H1 (cell line): ENCODE measurements around the gene RNF133. TPM values are rescaled to one million over a fixed set of nuclear protein-coding genes. Genes with fewer than 3 reads are reported as not detected.

Experiments
- CTCF ChIA-PET: fragments of 300-600 bp; sonication (Branson Sonifier 250); formaldehyde crosslinking; loops from one replicate; lab custom pipeline; 2021; ENCODE audit not compliant: partially characterized antibody; lab: Charles Lee
- POLR2A ChIA-PET: fragments of 300-600 bp; sonication (Branson Sonifier 250); formaldehyde crosslinking; loops from one replicate; lab custom pipeline; 2021; ENCODE audit warnings: inconsistent platforms; ENCODE audit not compliant: partially characterized antibody; lab: Charles Lee
- DNase-seq, 2 experiments: peaks; one replicate each; pipeline versions ENCODE4 v3.0.0 to v3.0.0-alpha.2; 2010 to 2022; ENCODE audit warnings: low spot score in 2 of 2, low read depth in 1 of 2, mixed read lengths in 1 of 2
- FAIRE-seq: peaks from 2 replicates; lab custom pipeline; 2011; peaks lifted over from hg19 to GRCh38; lab: Jason Lieb, UNC
- H2AFZ ChIP-seq: 2 replicates; pipeline ENCODE4 v1.8.1; 2012; ENCODE audit warnings: low read length, inconsistent platforms
- H2AK5ac ChIP-seq: 2 replicates; pipeline ENCODE4 v1.6.1; 2013; ENCODE audit warnings: low read depth, low read length
- H2BK120ac ChIP-seq: replicated peaks from 2 replicates; pipeline ENCODE3; 2013; ENCODE audit warnings: low read depth, low read length, inconsistent platforms
- H2BK12ac ChIP-seq: 2 replicates; pipeline ENCODE4 v1.6.1; 2013; ENCODE audit warnings: low read depth, low read length
- H2BK15ac ChIP-seq: 2 replicates; pipeline ENCODE4 v1.6.1; 2013; ENCODE audit warnings: low read length
- H2BK20ac ChIP-seq: 2 replicates; pipeline ENCODE4 v1.6.1; 2013; ENCODE audit warnings: low read length
- H2BK5ac ChIP-seq: 2 replicates; pipeline ENCODE4 v1.6.1; 2013; ENCODE audit warnings: low read depth, low read length
- H3K14ac ChIP-seq: 2 replicates; pipeline ENCODE4 v1.6.1; 2013; ENCODE audit warnings: inconsistent platforms; ENCODE audit not compliant: insufficient read length
- H3K18ac ChIP-seq: 2 replicates; pipeline ENCODE4 v1.6.1; 2013; ENCODE audit warnings: low read length; ENCODE audit errors: extremely low read depth
- H3K23ac ChIP-seq: 2 replicates; pipeline ENCODE4 v1.6.1; 2013; ENCODE audit warnings: inconsistent platforms; ENCODE audit not compliant: insufficient read length
- H3K23me2 ChIP-seq: 2 replicates; pipeline ENCODE4 v1.6.1; 2013; ENCODE audit warnings: low read depth, low read length
- H3K27ac ChIP-seq: 2 replicates; pipeline ENCODE4 v1.6.1; 2011; ENCODE audit warnings: low read depth, low read length, inconsistent platforms
- H3K27me3 ChIP-seq, 4 experiments: replicated peaks in 1 of 4; 1 replicate in 1 of 4; 2 replicates in 3 of 4; pipeline versions ENCODE4 v1.6.1 to v1.8.1; 2011 to 2013; ENCODE audit warnings: low read length in 3 of 4, mild to moderate bottlenecking in 3 of 4, inconsistent platforms in 2 of 4, mixed read lengths in 2 of 4, moderate library complexity in 1 of 4; ENCODE audit not compliant: control insufficient read depth in 3 of 4, insufficient read depth in 3 of 4; ENCODE audit errors: extremely low read depth in 1 of 4
- H3K36me3 ChIP-seq, 4 experiments: 2 replicates each; pipeline versions ENCODE4 v1.6.1 to v1.8.1; 2011 to 2013; ENCODE audit warnings: mild to moderate bottlenecking in 4 of 4, low read length in 3 of 4, moderate library complexity in 2 of 4, control low read depth in 1 of 4, inconsistent platforms in 1 of 4; ENCODE audit not compliant: insufficient read depth in 4 of 4, control insufficient read depth in 2 of 4
- H3K4ac ChIP-seq: replicated peaks from 2 replicates; pipeline ENCODE3; 2013; ENCODE audit warnings: low read length, low read depth, mixed read lengths, inconsistent platforms; ENCODE audit not compliant: insufficient read length
- H3K4me1 ChIP-seq, 4 experiments: replicated peaks in 1 of 4; 1 replicate in 1 of 4; 2 replicates in 3 of 4; pipeline versions ENCODE4 v1.6.1 to v1.8.1; 2011 to 2013; ENCODE audit warnings: low read length in 3 of 4, inconsistent platforms in 2 of 4, mixed read lengths in 1 of 4; ENCODE audit not compliant: insufficient read depth in 4 of 4, control insufficient read depth in 3 of 4
- H3K4me2 ChIP-seq, 2 experiments: 2 replicates each; pipeline versions ENCODE4 v1.6.1 to v1.8.1; 2011 to 2013; ENCODE audit warnings: low read depth in 2 of 2, low read length in 2 of 2, control low read depth in 1 of 2, inconsistent platforms in 1 of 2, mild to moderate bottlenecking in 1 of 2; ENCODE audit not compliant: insufficient read depth in 1 of 2
- H3K4me3 ChIP-seq, 4 experiments: fragments of 200-600, 300-600 bp in 1 of 4; sonication (generic), shearing (Covaris generic), sonication (Bioruptor Twin) in 1 of 4; 2 replicates each; pipeline versions ENCODE4 v1.5.1 to v1.8.1; 2011 to 2016; ENCODE audit warnings: low read length in 4 of 4, low read depth in 3 of 4, control low read depth in 2 of 4, inconsistent platforms in 2 of 4, mild to moderate bottlenecking in 2 of 4, mixed read lengths in 1 of 4, moderate library complexity in 1 of 4; ENCODE audit not compliant: insufficient read depth in 2 of 4; ENCODE audit errors: extremely low read depth in 1 of 4
- H3K56ac ChIP-seq: replicated peaks from 2 replicates; pipeline ENCODE3; 2013; ENCODE audit warnings: low read depth, mild to moderate bottlenecking, mixed read lengths, low read length, inconsistent platforms; ENCODE audit not compliant: insufficient read length
- H3K79me1 ChIP-seq: 2 replicates; pipeline ENCODE4 v1.6.1; 2013; ENCODE audit warnings: low read depth, low read length, control low read depth
- H3K79me2 ChIP-seq, 2 experiments: 2 replicates each; pipeline versions ENCODE4 v1.6.1 to v1.8.1; 2012 to 2013; ENCODE audit warnings: low read length in 2 of 2, mild to moderate bottlenecking in 2 of 2, inconsistent platforms in 1 of 2; ENCODE audit not compliant: insufficient read depth in 2 of 2, control insufficient read depth in 1 of 2
- H3K9ac ChIP-seq, 4 experiments: replicated peaks in 1 of 4; 1 replicate in 1 of 4; 2 replicates in 3 of 4; pipeline versions ENCODE4 v1.6.1 to v1.8.1; 2011 to 2013; ENCODE audit warnings: low read depth in 3 of 4, low read length in 3 of 4, control low read depth in 2 of 4, mild to moderate bottlenecking in 2 of 4, moderate library complexity in 2 of 4, inconsistent platforms in 1 of 4; ENCODE audit errors: extremely low read depth in 1 of 4
- H3K9me3 ChIP-seq, 2 experiments: 2 replicates each; pipeline versions ENCODE4 v1.6.1 to v1.8.1; 2012 to 2013; ENCODE audit warnings: mild to moderate bottlenecking in 2 of 2, moderate library complexity in 2 of 2, control low read depth in 1 of 2, inconsistent platforms in 1 of 2, low read depth in 1 of 2, low read length in 1 of 2, mixed read lengths in 1 of 2; ENCODE audit not compliant: insufficient read depth in 2 of 2
- H4K20me1 ChIP-seq, 2 experiments: replicated peaks in 1 of 2; 2 replicates each; pipeline versions ENCODE3 to v1.8.1; 2011 to 2013; ENCODE audit warnings: inconsistent platforms in 2 of 2, low read length in 2 of 2, mild to moderate bottlenecking in 1 of 2; ENCODE audit not compliant: insufficient read depth in 2 of 2, control insufficient read depth in 1 of 2
- H4K5ac ChIP-seq: 2 replicates; pipeline ENCODE4 v1.6.1; 2013; ENCODE audit warnings: low read length, low read depth, mixed read lengths, inconsistent platforms; ENCODE audit not compliant: insufficient read length
- H4K8ac ChIP-seq: 2 replicates; pipeline ENCODE4 v1.8.0; 2013; ENCODE audit warnings: mild to moderate bottlenecking, moderate library complexity, low read length, inconsistent platforms; ENCODE audit not compliant: insufficient read depth; ENCODE audit errors: extremely low read depth
- H4K91ac ChIP-seq: replicated peaks from 2 replicates; pipeline ENCODE3; 2013; ENCODE audit warnings: low read length, mixed read lengths, inconsistent platforms; ENCODE audit not compliant: insufficient read length
- BCL11A ChIP-seq, 2 experiments: IDR thresholded peaks; one replicate each; pipeline ENCODE4 v1.6.1; 2011; ENCODE audit warnings: low read depth in 2 of 2, low read length in 2 of 2, mild to moderate bottlenecking in 2 of 2
- CREB1 ChIP-seq: IDR thresholded peaks from 2 replicates; pipeline ENCODE4 v1.6.1; 2012; ENCODE audit warnings: inconsistent platforms
- HDAC6 ChIP-seq: IDR thresholded peaks from one replicate; pipeline ENCODE4 v1.7.1; 2012; ENCODE audit warnings: low read depth, mild to moderate bottlenecking, inconsistent platforms, low read length, moderate library complexity
- MAFK ChIP-seq: IDR thresholded peaks from 2 replicates; pipeline ENCODE4 v1.6.1; 2012; ENCODE audit warnings: low read depth, mild to moderate bottlenecking, improper control_type of control experiment, low read length
- POLR2A ChIP-seq, 2 experiments: IDR thresholded peaks; 1 replicate in 1 of 2; 2 replicates in 1 of 2; pipeline ENCODE4 v1.6.1; 2011; ENCODE audit warnings: low read depth in 2 of 2, low read length in 2 of 2, mild to moderate bottlenecking in 2 of 2; ENCODE audit errors: control extremely low read depth in 1 of 2
- POU5F1 ChIP-seq: IDR thresholded peaks from 2 replicates; pipeline ENCODE4 v1.6.1; 2011; ENCODE audit warnings: low read depth, mild to moderate bottlenecking, low read length, moderate library complexity
- SP1 ChIP-seq: IDR thresholded peaks from 2 replicates; pipeline ENCODE4 v1.6.1; 2011; ENCODE audit warnings: low read depth, low read length
- TAF1 ChIP-seq: IDR thresholded peaks from 2 replicates; pipeline ENCODE4 v1.6.1; 2011; ENCODE audit warnings: mild to moderate bottlenecking, low read depth, low read length
- USF2 ChIP-seq: IDR thresholded peaks from 2 replicates; pipeline ENCODE4 v1.6.1; 2011; ENCODE audit warnings: low read length, improper control_type of control experiment
- WGBS, 2 experiments: shearing (Covaris generic) in 1 of 2; methylation state at CpG; one replicate each; pipeline versions ENCODE4 v1.1.6 to v1.1.7; 2013 to 2015; ENCODE audit warnings: low lambda C conversion rate in 2 of 2, mixed read lengths in 2 of 2, inconsistent platforms in 1 of 2, low coverage in 1 of 2, missing lambda C conversion rate in 1 of 2; ENCODE audit not compliant: insufficient replicate concordance in 2 of 2, insufficient coverage in 1 of 2, insufficient read length in 1 of 2; ENCODE audit errors: extremely low coverage in 1 of 2, missing lambda C conversion rate in 1 of 2; 5-methylcytosine and 5-hydroxymethylcytosine counted together
- polyA plus RNA-seq, 7 experiments: library from polyadenylated mRNA; depleted of rRNA in 3 of 7; stranded (reverse) in 5 of 7; unstranded in 2 of 7; fragments of >200 nt in 5 of 7; fragments of 200-250 nt in 2 of 7; gene quantifications; 1 replicate in 5 of 7; 2 replicates in 1 of 7; 4 replicates in 1 of 7; pipeline versions ENCODE4 v1.2.1 to v1.2.3, GENCODE V29; 2011 to 2013; ENCODE audit warnings: missing spikeins in 2 of 7, mixed read lengths in 2 of 7
- total RNA-seq: library from RNA; stranded (reverse); fragmentation: NEBNext Ultra II Directional; extraction: Animal tissue kit (Norgen Biotek cat#: 25700); gene quantifications from 2 replicates; pipeline ENCODE4 v1.2.1, GENCODE V29; 2021

Gene RNF133
- total and polyA plus RNA-seq, 2 of the 8 experiments (the other 6 are each of a cell fraction or from before 2014, with no cell fraction given) = 0.09 to 0.39 TPM

- Histone ChIP-seq H2BK120ac (no peak overlapping the region), H2BK12ac (no peak overlapping the region), H2BK15ac (no peak overlapping the region), H3K36me3 (no peaks in the 10 kb centered on the region), H4K91ac (no peak overlapping the region), H2AFZ (no peak overlapping the region), H4K8ac (no peak overlapping the region), H3K23ac (no peak overlapping the region), H3K27me3 (no peaks in the 10 kb centered on the region), H3K14ac (no peak overlapping the region), H3K9ac (no peak overlapping the region), H3K23me2 (no peaks in the 10 kb centered on the region), H3K9me3 (no peaks in the 10 kb centered on the region), H3K4ac (no peak overlapping the region), H4K20me1 (no peaks in the 10 kb centered on the region), H3K56ac (no peak overlapping the region), H3K18ac (no peak overlapping the region), H3K4me1 (no peaks in the 10 kb centered on the region), H3K79me1 (no peaks in the 10 kb centered on the region), H3K27ac (no peak overlapping the region), H3K4me3 (no peak overlapping the region), H2AK5ac (no peak overlapping the region), H3K79me2 (no peaks in the 10 kb centered on the region), H2BK20ac (no peak overlapping the region), H4K5ac (no peak overlapping the region), H2BK5ac (no peak overlapping the region), H3K4me2 (no peak overlapping the region)
- DNase-seq (no peak), FAIRE-seq (no peak)
- CTCF ChIA-PET = interaction anchor here (1.0 to 1.2 kb wide), 3 partner anchors 16 to 93 kb away, joined by 3 to 4 read pairs (median 3); no protein-coding TSS in a partner anchor
- TF ChIP-seq SP1 (no peak), MAFK (no peak), TAF1 (no peak), POLR2A (IDR thresholded peaks at IDR 0.05; ENCODE audit: control extremely low read depth in 1 of 2, low read depth in 2 of 2, low read length in 2 of 2) (no peak), HDAC6 (no peak), POU5F1 (no peak), BCL11A (IDR thresholded peaks at IDR 0.05; ENCODE audit: low read depth in 2 of 2, low read length in 2 of 2) (no peak), CREB1 (no peak), USF2 (no peak)
- POLR2A ChIA-PET = no interaction called here
- 100% methylated on average over 1 of the region's 1 CpG; no CpG with 5 or more reads in 1 of the 2 experiments for WGBS, 2 experiments
Measured at GRCh38 chr7:122710916-122711315, 12.0 kb upstream of the RNF133 start.
